ENCODE data around the gene MAGEA10.

DNA sequence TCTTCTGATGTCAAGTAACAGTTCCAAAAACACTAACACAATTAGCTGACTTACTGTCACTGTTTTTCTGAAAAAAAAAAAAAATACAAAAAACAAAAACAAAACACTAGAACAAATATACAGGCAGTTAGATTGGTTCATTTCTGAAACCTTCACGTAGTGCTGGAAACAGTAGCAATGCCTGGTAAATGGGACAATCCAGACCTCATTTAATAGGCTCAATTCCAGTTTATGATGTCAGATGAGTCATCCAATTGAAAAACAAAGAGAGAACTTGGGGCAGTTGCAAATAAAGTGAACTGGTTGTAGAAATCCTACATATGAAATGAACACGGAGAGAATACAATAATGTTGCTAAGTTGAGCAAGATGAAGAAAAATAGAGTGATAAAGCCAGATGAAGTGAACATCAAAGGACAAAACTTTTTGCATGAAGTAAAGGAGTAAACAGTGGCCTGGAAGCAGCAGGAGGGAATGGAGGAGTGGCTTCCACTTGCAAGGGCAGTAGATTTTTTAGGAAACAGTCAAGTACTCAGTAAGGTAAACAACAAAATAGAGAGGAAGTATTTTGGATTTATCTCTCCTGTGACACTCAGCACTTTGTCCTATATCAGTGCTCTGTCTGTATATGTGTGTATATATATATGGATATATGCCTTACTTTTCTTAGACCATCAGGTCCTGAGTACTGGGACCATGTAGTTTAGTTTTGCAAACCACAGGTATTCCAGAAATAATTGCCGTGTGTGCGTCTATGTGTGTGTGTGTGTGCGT, 39.3 kb upstream of the MAGEA10 start:
- TF ChIP-seq, protein P1, sequence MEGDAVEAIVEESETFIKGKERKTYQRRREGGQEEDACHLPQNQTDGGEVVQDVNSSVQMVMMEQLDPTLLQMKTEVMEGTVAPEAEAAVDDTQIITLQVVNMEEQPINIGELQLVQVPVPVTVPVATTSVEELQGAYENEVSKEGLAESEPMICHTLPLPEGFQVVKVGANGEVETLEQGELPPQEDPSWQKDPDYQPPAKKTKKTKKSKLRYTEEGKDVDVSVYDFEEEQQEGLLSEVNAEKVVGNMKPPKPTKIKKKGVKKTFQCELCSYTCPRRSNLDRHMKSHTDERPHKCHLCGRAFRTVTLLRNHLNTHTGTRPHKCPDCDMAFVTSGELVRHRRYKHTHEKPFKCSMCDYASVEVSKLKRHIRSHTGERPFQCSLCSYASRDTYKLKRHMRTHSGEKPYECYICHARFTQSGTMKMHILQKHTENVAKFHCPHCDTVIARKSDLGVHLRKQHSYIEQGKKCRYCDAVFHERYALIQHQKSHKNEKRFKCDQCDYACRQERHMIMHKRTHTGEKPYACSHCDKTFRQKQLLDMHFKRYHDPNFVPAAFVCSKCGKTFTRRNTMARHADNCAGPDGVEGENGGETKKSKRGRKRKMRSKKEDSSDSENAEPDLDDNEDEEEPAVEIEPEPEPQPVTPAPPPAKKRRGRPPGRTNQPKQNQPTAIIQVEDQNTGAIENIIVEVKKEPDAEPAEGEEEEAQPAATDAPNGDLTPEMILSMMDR (IDR thresholded peaks at IDR 0.05) = no peak
- TF ChIP-seq POLR2A (IDR thresholded peaks at IDR 0.05) = no peak
